NCI-H82 treated with DMSO at 0.1 percent for 48 hours (cell line): Measurements from ENCODE around the gene ENTPD7.
"Not testable (repeated sequence)": the region's sequence is repeated elsewhere in the genome, so short reads cannot be mapped to it uniquely, and the experiment has no call there.

Experiments used
- DNase-seq: peaks from one replicate; lab custom pipeline; 2025; ENCODE audit not compliant: unreplicated experiment; lab: John Stamatoyannopoulos, UW

Gene ENTPD7

GRCh38 chr10:99682752-99683151 lies 23.4 kb downstream of the ENTPD7 start:
- no peak for DNase-seq

- no peak for DNase-seq
These were observed 26.3 kb downstream of the ENTPD7 start for GRCh38 chr10:99685597-99685967.

GRCh38 chr10:99689461-99689860 lies 30.2 kb downstream of the ENTPD7 start:
- DNase-seq: no peak

- DNase-seq: no peak
These were observed 34.7 kb downstream of the ENTPD7 start for GRCh38 chr10:99693933-99694583.

- no peak for DNase-seq
These were observed 36.5 kb downstream of the ENTPD7 start for GRCh38 chr10:99695761-99696160.

- no peak for DNase-seq
These were observed 39.3 kb downstream of the ENTPD7 start for GRCh38 chr10:99698504-99699080.

GRCh38 chr10:99700649-99701048 lies 41.3 kb downstream of the ENTPD7 start:
- no peak for DNase-seq

- DNase-seq: no peak
These were observed 49.2 kb downstream of the ENTPD7 start for GRCh38 chr10:99708428-99709012.

GRCh38 chr10:99709480-99710229 lies 50.3 kb downstream of the ENTPD7 start:
- no peak for DNase-seq

- no peak for DNase-seq
These were observed 51.9 kb downstream of the ENTPD7 start for GRCh38 chr10:99711129-99711719.

GRCh38 chr10:99714446-99714845 lies 55.1 kb downstream of the ENTPD7 start:
- DNase-seq: no peak

- no peak for DNase-seq
These were observed 61.1 kb downstream of the ENTPD7 start for GRCh38 chr10:99720387-99720786.

GRCh38 chr10:99730026-99730425 lies 70.7 kb downstream of the ENTPD7 start:
- no peak for DNase-seq

GRCh38 chr10:99731306-99732032 lies 72.2 kb downstream of the ENTPD7 start:
- no peak for DNase-seq

- peak; percentile 86 for DNase-seq
These were observed 72.9 kb downstream of the ENTPD7 start, which contains the start of the genes COX15 and CUTC for GRCh38 chr10:99732033-99732842. Gene COX15, minus strand, starts transcription at chr10:99732127. Its CDS starts 78 bp downstream, at chr10:99732049. Gene CUTC, plus strand, starts transcription at chr10:99732234. Its CDS starts 115 bp downstream, at chr10:99732349.

GRCh38 chr10:99733366-99733765 lies 74.1 kb downstream of the ENTPD7 start:
- no peak for DNase-seq

- DNase-seq: not testable (repeated sequence)
These were observed 74.8 kb downstream of the ENTPD7 start for GRCh38 chr10:99734111-99734510.

- no peak for DNase-seq
These were observed 81.0 kb downstream of the ENTPD7 start for GRCh38 chr10:99740260-99740659.

GRCh38 chr10:99740933-99741559 lies 81.7 kb downstream of the ENTPD7 start:
- DNase-seq: no peak
